Right lobe of liver (tissue), 6 donors: Measurements from ENCODE around the gene PLGRKT. TPM values are rescaled to one million over a fixed set of nuclear protein-coding genes. Genes with fewer than 3 reads are reported as not detected.
"Not testable (repeated sequence)": the region's sequence is repeated elsewhere in the genome, so short reads cannot be mapped to it uniquely, and the experiment has no call there.

ENCODE experiments used
- ATAC-seq, 4 donors: fragments of 200-7000 bp; cut with Tn5 transposase; one replicate each; pipeline ENCODE4 v1.9.1; 2020; ENCODE audit warnings: mild to moderate bottlenecking in 4 of 4, moderate library complexity in 4 of 4
- DNase-seq, 3 donors: peaks; one replicate each; pipeline ENCODE4 v3.0.0-alpha.2; 2020
- H3K27ac ChIP-seq, 3 donors: fragments of 200-600 bp; one replicate each; pipeline ENCODE4 v1.8.0; 2022
- H3K27me3 ChIP-seq, 2 donors: fragments of 200-600 bp; one replicate each; pipeline ENCODE4 v1.8.0; 2022
- H3K36me3 ChIP-seq, 4 donors: fragments of 200-600 bp; sonication (generic) in 1 of 4; one replicate each; pipeline versions ENCODE4 v1.5.1 to v1.8.0; 2017 to 2022; ENCODE audit warnings: control low read depth in 1 of 4
- H3K4me1 ChIP-seq, 4 donors: fragments of 200-600 bp; sonication (generic) in 1 of 4; one replicate each; pipeline versions ENCODE4 v1.5.1 to v1.8.0; 2017 to 2022; ENCODE audit warnings: control low read depth in 1 of 4
- H3K4me3 ChIP-seq, 3 donors: fragments of 200-600 bp; one replicate each; pipeline ENCODE4 v1.8.0; 2022
- H3K9me3 ChIP-seq, 4 donors: fragments of 200-600 bp; sonication (generic) in 1 of 4; one replicate each; pipeline versions ENCODE4 v1.5.1 to v1.8.0; 2017 to 2022; ENCODE audit warnings: control low read depth in 1 of 4
- CTCF ChIP-seq, 4 donors: fragments of 200-600 bp in 3 of 4; fragments of 450-650 bp in 1 of 4; IDR thresholded peaks; one replicate each; pipeline versions ENCODE4 v1.5.1 to v1.8.0; 2016 to 2022; ENCODE audit warnings: antibody characterized with exemption in 4 of 4, mild to moderate bottlenecking in 2 of 4
- POLR2A ChIP-seq: fragments of 450-650 bp; IDR thresholded peaks from one replicate; pipeline ENCODE4 v1.6.1; 2017; ENCODE audit warnings: antibody characterized with exemption, mild to moderate bottlenecking
- WGBS: methylation state at CpG from one replicate; pipeline ENCODE4 v1.1.6; 2018; ENCODE audit warnings: low coverage, low lambda C conversion rate; ENCODE audit not compliant: insufficient coverage; ENCODE audit errors: missing lambda C conversion rate; 5-methylcytosine and 5-hydroxymethylcytosine counted together
- intact Hi-C, 2 donors: fragments of 100-400 bp; cut with DNase I; formaldehyde crosslinking; loops; one replicate each; pipeline versions ENCODE4 v1.11.2 to v1.14.1; 2022
- total RNA-seq, 6 experiments: library from RNA; depleted of rRNA in 2 of 6; stranded (reverse); fragments of >200 nt in 2 of 6; fragmentation: NEBNext Ultra II Directional in 3 of 6; extraction: Animal tissue kit (Norgen Biotek cat#: 25700) in 3 of 6; gene quantifications; one replicate each; pipeline versions ENCODE4 v1.1.0 to v1.2.4, GENCODE V29; 2016 to 2023
- donor health status: DM: no; HTN: yes; CAD: no.
- donor health status: DM: no; HTN: no; CAD: no.
- donor health status: DM: no; HTN: no; CAD: no.
- donor health status: DM: no; HTN: yes; CAD: no.
- donor health status: DM: no; HTN: yes; CAD: no.

PLGRKT gene
- total RNA-seq, 6 experiments from 2014 or later: 7.3 to 14.4 (median 11.4) TPM

- 76% methylated on average over 2 of the region's 2 CpGs for WGBS
- no peaks in the 10 kb centered on the region for H3K9me3 ChIP-seq
Measured at GRCh38 chr9:5466766-5467165, 29.0 kb upstream of the PLGRKT start.

GRCh38 chr9:5466005-5466404, 28.3 kb upstream of the PLGRKT start:
- Histone ChIP-seq H3K27ac (no peak overlapping the region), H3K4me1 (no peaks in the 10 kb centered on the region), H3K36me3 (peaks cover 0 to 15% (median 0%) of the 10 kb centered on the region in 4 donors), H3K9me3 (no peaks in the 10 kb centered on the region), H3K4me3 (no peak overlapping the region), H3K27me3 (no peaks in the 10 kb centered on the region)
- TF ChIP-seq CTCF (IDR thresholded peaks at IDR 0.05) (no peak), POLR2A (no peak)
- 60% methylated on average over 1 of the region's 1 CpG for WGBS
- DNase-seq: no peak
- ATAC-seq: no peak
- intact Hi-C loops: no loop called here

More at GRCh38 chr9:5466766-5467165, 29.0 kb upstream of the PLGRKT start:
- no peaks in the 10 kb centered on the region for H3K27me3 ChIP-seq
- DNase-seq: no peak
- no peak overlapping the region for H3K27ac ChIP-seq
- no peak for ATAC-seq
- no peak overlapping the region for H3K4me3 ChIP-seq
- no peak for TF ChIP-seq CTCF (IDR thresholded peaks at IDR 0.05)
- TF ChIP-seq POLR2A: no peak
- intact Hi-C loops: no loop called here
- no peaks in the 10 kb centered on the region for H3K4me1 ChIP-seq
- peaks cover 0 to 15% (median 0%) of the 10 kb centered on the region in 4 donors for H3K36me3 ChIP-seq

- peaks cover 0 to 15% (median 0%) of the 10 kb centered on the region in 4 donors for H3K36me3 ChIP-seq
- H3K4me1 ChIP-seq, H3K9me3 ChIP-seq, DNase-seq, H3K4me3 ChIP-seq, intact Hi-C loops, H3K27me3 ChIP-seq, H3K27ac ChIP-seq: not testable (repeated sequence)
- ATAC-seq: peak in 1 of 4 donors; percentile 28
- WGBS: no CpG with 5 or more reads among the region's 4 CpGs
Measured at GRCh38 chr9:5464831-5465330, 27.2 kb upstream of the PLGRKT start.

GRCh38 chr9:5460157-5460556, 22.4 kb upstream of the PLGRKT start:
- no peak overlapping the region for H3K27ac ChIP-seq
- peak in 1 of 4 donors; percentile 18 for ATAC-seq
- H3K27me3 ChIP-seq: no peaks in the 10 kb centered on the region
- no peak overlapping the region for H3K4me3 ChIP-seq
- WGBS: 58% methylated on average over 1 of the region's 1 CpG
- no peaks in the 10 kb centered on the region for H3K9me3 ChIP-seq
- TF ChIP-seq CTCF (IDR thresholded peaks at IDR 0.05): no peak
- no peak for DNase-seq
- no peaks in the 10 kb centered on the region for H3K4me1 ChIP-seq
- intact Hi-C loops: no loop called here
- peaks cover 0 to 13% (median 0%) of the 10 kb centered on the region in 4 donors for H3K36me3 ChIP-seq

- Histone ChIP-seq H3K27ac (no peak overlapping the region), H3K4me3 (no peak overlapping the region), H3K36me3 (peaks cover 0 to 13% (median 0%) of the 10 kb centered on the region in 4 donors), H3K27me3 (no peaks in the 10 kb centered on the region), H3K9me3 (no peaks in the 10 kb centered on the region), H3K4me1 (no peaks in the 10 kb centered on the region)
- WGBS: 85% methylated on average over 4 of the region's 4 CpGs
- ATAC-seq (peak in 1 of 4 donors; percentile 60), DNase-seq (no peak)
- TF ChIP-seq POLR2A (no peak), CTCF (IDR thresholded peaks at IDR 0.05) (no peak)
- intact Hi-C loops: no loop called here
Measured at GRCh38 chr9:5459289-5459829, 21.6 kb upstream of the PLGRKT start.
